ENCODE data around the gene IKZF3. TPM values are rescaled to one million over a fixed set of nuclear protein-coding genes. Genes with fewer than 3 reads are reported as not detected.

The IKZF3 gene
- total RNA-seq, 2 donors from 2014 or later = 4.8 to 5.6 TPM

DNA sequence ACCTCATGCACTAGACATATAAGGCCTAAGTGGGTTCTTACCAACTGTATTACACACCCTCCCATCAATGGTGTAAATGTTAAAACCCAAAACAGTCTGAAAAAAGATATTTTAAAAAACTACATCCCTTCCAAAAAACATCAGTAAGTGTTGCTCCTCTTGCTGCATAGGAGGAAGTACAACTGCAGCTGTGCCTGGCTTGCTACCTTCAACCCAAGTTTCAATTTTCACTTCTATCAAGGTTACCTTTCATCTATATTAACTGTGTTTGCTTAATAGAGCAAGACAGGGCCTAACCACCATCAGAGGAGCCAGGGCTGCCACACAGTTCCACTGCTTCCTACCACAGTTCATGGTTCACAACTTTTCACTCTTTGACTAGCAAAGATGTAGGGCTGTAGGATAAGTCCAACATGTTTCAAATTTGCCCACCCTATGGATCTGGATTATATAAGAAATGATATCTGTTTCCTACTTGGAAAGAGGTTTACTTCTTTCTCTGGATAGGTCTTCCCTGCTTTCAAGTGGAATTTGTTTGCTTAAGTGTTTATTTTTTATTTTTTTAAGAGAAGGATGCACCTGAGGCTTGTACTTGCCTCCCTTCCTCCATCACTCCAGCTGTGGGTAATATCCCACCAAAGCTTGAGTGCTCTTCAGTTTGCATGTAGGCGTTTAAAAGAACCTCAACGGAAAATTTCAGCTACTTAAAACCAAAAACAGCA, 69.7 kb downstream of the IKZF3 start:
- TF ChIP-seq, protein P1, sequence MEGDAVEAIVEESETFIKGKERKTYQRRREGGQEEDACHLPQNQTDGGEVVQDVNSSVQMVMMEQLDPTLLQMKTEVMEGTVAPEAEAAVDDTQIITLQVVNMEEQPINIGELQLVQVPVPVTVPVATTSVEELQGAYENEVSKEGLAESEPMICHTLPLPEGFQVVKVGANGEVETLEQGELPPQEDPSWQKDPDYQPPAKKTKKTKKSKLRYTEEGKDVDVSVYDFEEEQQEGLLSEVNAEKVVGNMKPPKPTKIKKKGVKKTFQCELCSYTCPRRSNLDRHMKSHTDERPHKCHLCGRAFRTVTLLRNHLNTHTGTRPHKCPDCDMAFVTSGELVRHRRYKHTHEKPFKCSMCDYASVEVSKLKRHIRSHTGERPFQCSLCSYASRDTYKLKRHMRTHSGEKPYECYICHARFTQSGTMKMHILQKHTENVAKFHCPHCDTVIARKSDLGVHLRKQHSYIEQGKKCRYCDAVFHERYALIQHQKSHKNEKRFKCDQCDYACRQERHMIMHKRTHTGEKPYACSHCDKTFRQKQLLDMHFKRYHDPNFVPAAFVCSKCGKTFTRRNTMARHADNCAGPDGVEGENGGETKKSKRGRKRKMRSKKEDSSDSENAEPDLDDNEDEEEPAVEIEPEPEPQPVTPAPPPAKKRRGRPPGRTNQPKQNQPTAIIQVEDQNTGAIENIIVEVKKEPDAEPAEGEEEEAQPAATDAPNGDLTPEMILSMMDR (IDR thresholded peaks at IDR 0.05) = no peak

GRCh38 chr17:39793301-39793872, 70.7 kb downstream of the IKZF3 start:
- H3K36me3 ChIP-seq = no peaks in the 10 kb centered on the region
- H3K9me3 ChIP-seq = no peaks in the 10 kb centered on the region
- H3K27ac ChIP-seq = no peak overlapping the region
- ATAC-seq (ENCODE audit: insufficient number of reproducible peaks, low FRiP score, low read depth) = no peak
- TF ChIP-seq, protein P1 (IDR thresholded peaks at IDR 0.05) = no peak
- DNase-seq (ENCODE audit: low spot score) = no peak
- H3K4me1 ChIP-seq (ENCODE audit: control insufficient read depth in 1 of 2, low read depth in 2 of 2) = no peaks in the 10 kb centered on the region
- no peaks in the 10 kb centered on the region for H3K27me3 ChIP-seq (replicated peaks; ENCODE audit: insufficient read depth)
- no peak overlapping the region for H3K4me3 ChIP-seq

More for the DNA sequence above, 69.7 kb downstream of the IKZF3 start:
- Histone ChIP-seq H3K27ac (no peak overlapping the region), H3K27me3 (replicated peaks; ENCODE audit: insufficient read depth) (no peaks in the 10 kb centered on the region), H3K36me3 (no peaks in the 10 kb centered on the region), H3K9me3 (no peaks in the 10 kb centered on the region), H3K4me1 (ENCODE audit: control insufficient read depth in 1 of 2, low read depth in 2 of 2) (no peaks in the 10 kb centered on the region), H3K4me3 (no peak overlapping the region)
- ATAC-seq (ENCODE audit: insufficient number of reproducible peaks, low FRiP score, low read depth) = no peak
- no peak for DNase-seq (ENCODE audit: low spot score)

DNA sequence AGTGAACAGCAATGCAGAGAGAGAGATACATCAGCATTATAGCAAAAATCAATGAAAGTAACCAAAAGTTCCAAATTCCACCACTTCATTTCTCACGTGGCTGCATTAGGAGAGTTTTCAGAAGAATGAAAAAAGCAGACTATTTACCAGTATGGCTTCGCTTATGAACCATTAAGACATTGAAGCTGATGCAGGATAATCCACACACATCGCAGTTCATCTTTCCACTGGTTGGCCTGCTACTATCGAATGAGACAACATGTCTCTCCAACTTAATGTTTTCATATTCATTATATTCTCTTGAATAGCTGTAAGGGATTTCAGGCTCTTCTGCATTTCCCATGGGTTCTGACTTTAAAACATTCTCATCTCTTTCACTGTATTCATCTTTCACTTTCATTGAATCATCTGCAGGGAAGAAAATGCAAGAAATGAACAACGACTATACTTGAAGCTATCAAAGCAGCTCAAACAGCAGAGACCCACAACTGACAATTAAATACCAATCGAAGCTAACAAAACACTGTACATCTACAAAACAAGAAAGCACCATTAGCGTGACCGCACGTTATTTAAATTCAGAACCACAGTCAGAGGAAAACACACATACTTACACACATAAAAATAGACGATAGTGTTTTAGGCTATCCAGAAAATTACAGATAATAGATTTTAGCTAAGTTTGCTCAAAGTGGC, 71.4 kb downstream of the IKZF3 start:
- DNase-seq (ENCODE audit: low spot score) (no peak), ATAC-seq (ENCODE audit: insufficient number of reproducible peaks, low FRiP score, low read depth) (no peak)
- H3K9me3 ChIP-seq = no peaks in the 10 kb centered on the region
- H3K4me1 ChIP-seq (ENCODE audit: control insufficient read depth in 1 of 2, low read depth in 2 of 2) = no peaks in the 10 kb centered on the region
- no peak overlapping the region for H3K4me3 ChIP-seq
- H3K36me3 ChIP-seq = no peaks in the 10 kb centered on the region
- H3K27me3 ChIP-seq (replicated peaks; ENCODE audit: insufficient read depth) = no peaks in the 10 kb centered on the region
- TF ChIP-seq, protein P1 (IDR thresholded peaks at IDR 0.05) = no peak
- H3K27ac ChIP-seq = no peak overlapping the region

- Histone ChIP-seq H3K9me3 (no peaks in the 10 kb centered on the region), H3K4me3 (no peak overlapping the region), H3K36me3 (no peaks in the 10 kb centered on the region), H3K27ac (no peak overlapping the region), H3K27me3 (replicated peaks; ENCODE audit: insufficient read depth) (no peaks in the 10 kb centered on the region), H3K4me1 (ENCODE audit: control insufficient read depth in 1 of 2, low read depth in 2 of 2) (no peaks in the 10 kb centered on the region)
- no peak for DNase-seq (ENCODE audit: low spot score)
- no peak for ATAC-seq (ENCODE audit: insufficient number of reproducible peaks, low FRiP score, low read depth)
- TF ChIP-seq, protein P1 (IDR thresholded peaks at IDR 0.05) = no peak
Observed at GRCh38 chr17:39791111-39791992, 72.8 kb downstream of the IKZF3 start.

Measured in thoracic aorta (tissue), 2 donors.